HL-60 (cell line): ENCODE measurements around the gene LGALSL.

ENCODE experiments used
- POLR2AphosphoS5 ChIP-seq: IDR thresholded peaks from 2 replicates; pipeline ENCODE4 v1.6.1; 2012; ENCODE audit warnings: low read depth
- TF ChIP-seq, protein P1 (sequence below): IDR thresholded peaks from one replicate; pipeline ENCODE4 v1.5.1; 2011; ENCODE audit warnings: low read length, control low read depth, inconsistent platforms; ENCODE audit not compliant: insufficient read depth

DNA sequence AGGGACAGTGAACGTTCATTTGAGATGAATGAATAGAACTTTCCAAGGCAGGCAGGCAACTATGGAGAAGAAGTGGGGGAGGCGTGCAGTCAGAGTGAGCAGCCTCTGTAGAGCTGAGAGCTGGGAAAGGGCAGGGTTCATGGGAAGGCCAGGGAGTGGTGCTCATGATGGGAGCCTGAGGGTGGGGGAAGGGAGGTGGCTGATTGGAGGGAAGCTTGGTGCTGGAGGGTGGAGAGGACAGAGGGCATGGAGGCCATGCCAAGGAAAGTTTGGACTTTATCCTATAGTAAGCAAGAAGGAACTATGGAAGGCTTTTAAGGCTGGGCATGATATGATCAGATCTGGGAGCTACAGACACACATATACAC, 47.6 kb upstream of the LGALSL start:
- TF ChIP-seq, protein P1, sequence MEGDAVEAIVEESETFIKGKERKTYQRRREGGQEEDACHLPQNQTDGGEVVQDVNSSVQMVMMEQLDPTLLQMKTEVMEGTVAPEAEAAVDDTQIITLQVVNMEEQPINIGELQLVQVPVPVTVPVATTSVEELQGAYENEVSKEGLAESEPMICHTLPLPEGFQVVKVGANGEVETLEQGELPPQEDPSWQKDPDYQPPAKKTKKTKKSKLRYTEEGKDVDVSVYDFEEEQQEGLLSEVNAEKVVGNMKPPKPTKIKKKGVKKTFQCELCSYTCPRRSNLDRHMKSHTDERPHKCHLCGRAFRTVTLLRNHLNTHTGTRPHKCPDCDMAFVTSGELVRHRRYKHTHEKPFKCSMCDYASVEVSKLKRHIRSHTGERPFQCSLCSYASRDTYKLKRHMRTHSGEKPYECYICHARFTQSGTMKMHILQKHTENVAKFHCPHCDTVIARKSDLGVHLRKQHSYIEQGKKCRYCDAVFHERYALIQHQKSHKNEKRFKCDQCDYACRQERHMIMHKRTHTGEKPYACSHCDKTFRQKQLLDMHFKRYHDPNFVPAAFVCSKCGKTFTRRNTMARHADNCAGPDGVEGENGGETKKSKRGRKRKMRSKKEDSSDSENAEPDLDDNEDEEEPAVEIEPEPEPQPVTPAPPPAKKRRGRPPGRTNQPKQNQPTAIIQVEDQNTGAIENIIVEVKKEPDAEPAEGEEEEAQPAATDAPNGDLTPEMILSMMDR: no peak
- TF ChIP-seq POLR2AphosphoS5: no peak
